Ovary (tissue), 9 donors: ENCODE data around the gene BMERB1. TPM values are rescaled to one million over a fixed set of nuclear protein-coding genes. Genes with fewer than 3 reads are reported as not detected.
A peak's percentile ranks its signal among the peaks of the same experiment; 100 is the strongest.

Experiments used
- DNase-seq, 5 donors: peaks; one replicate each; pipeline ENCODE4 v3.0.0-alpha.2; 2019 to 2020
- H3K27ac ChIP-seq, 2 donors: fragments of 200-600 bp; one replicate each; pipeline versions ENCODE4 v1.5.1 to v1.8.0; 2019 to 2022
- H3K27me3 ChIP-seq: fragments of 200-600 bp; one replicate; pipeline ENCODE4 v1.8.0; 2022
- H3K36me3 ChIP-seq: fragments of 200-600 bp; sonication (generic); one replicate; pipeline ENCODE4 v1.5.1; 2019
- H3K4me1 ChIP-seq: one replicate; pipeline ENCODE4 v1.8.1; 2013; ENCODE audit warnings: mild to moderate bottlenecking, moderate library complexity; ENCODE audit not compliant: insufficient read depth
- H3K4me3 ChIP-seq: fragments of 200-600 bp; sonication (generic); one replicate; pipeline ENCODE4 v1.5.1; 2017
- H3K9me3 ChIP-seq, 2 donors: fragments of 200-600 bp in 1 of 2; sonication (generic) in 1 of 2; one replicate each; pipeline versions ENCODE4 v1.5.1 to v1.8.1; 2013 to 2019; ENCODE audit warnings: mild to moderate bottlenecking in 1 of 2, moderate library complexity in 1 of 2
- EP300 ChIP-seq: sonication (generic); formaldehyde crosslinking; IDR thresholded peaks from one replicate; pipeline ENCODE4 v1.6.1; 2017; ENCODE audit warnings: antibody characterized with exemption
- POLR2A ChIP-seq: fragments of 450-650 bp; IDR thresholded peaks from one replicate; pipeline ENCODE4 v1.6.1; 2017; ENCODE audit warnings: antibody characterized with exemption, mild to moderate bottlenecking, moderate library complexity
- WGBS, 3 donors: extraction: QIAGEN DNeasy Blood & Tissue Kit in 1 of 3; methylation state at CpG; one replicate each; pipeline versions ENCODE4 v1.1.5 to v1.1.7; 2013 to 2017; 5-methylcytosine and 5-hydroxymethylcytosine counted together
- intact Hi-C, 4 donors: fragments of 100-400 bp; cut with DNase I; formaldehyde crosslinking; loops; one replicate each; pipeline versions ENCODE4 v1.11.0 to v1.15.1; 2022 to 2023
- polyA plus RNA-seq, 2 donors: library from polyadenylated mRNA; stranded (reverse); fragments of 200-250 nt in 1 of 2; fragments of 350-450 nt in 1 of 2; fragmentation: Illumina TruSeq in 1 of 2; extraction: RNeasy Lipid Tissue Mini Kit (QIAGEN cat#74804) in 1 of 2; gene quantifications; one replicate each; pipeline ENCODE4 v1.2.3, GENCODE V29; 2013 to 2014
- total RNA-seq, 7 donors: library from RNA; depleted of rRNA in 2 of 7; stranded (reverse); fragments of >200 nt in 2 of 7; fragmentation: NEBNext Ultra II Directional in 3 of 7; extraction: Animal tissue kit (Norgen Biotek cat#: 25700) in 3 of 7; gene quantifications; one replicate each; pipeline versions ENCODE4 v1.1.0 to v1.2.4, GENCODE V29; 2016 to 2023
- TF ChIP-seq, protein P1 (sequence below), 3 donors: fragments of 450-650 bp in 2 of 3; fragments of 200-600 bp in 1 of 3; IDR thresholded peaks; one replicate each; pipeline versions ENCODE4 v1.5.1 to v1.8.0; 2016 to 2022; ENCODE audit warnings: antibody characterized with exemption in 3 of 3, mild to moderate bottlenecking in 1 of 3
- donor health status: DM: no; HTN: no; CAD: no; lungs with moderate emphysema.
- donor health status: DM: no; HTN: no; CAD: no.
- donor health status: Bipolar disorder and iron deficiency.
- donor health status: DM: yes; HTN: yes; CAD: no.
- donor health status: DM: no; HTN: no; CAD: no.
- donor health status: DM: yes; HTN: yes; CAD: no.

The BMERB1 gene
- total and polyA plus RNA-seq, 9 donors = 22.6 to 77.5 (median 65.2) TPM

DNA sequence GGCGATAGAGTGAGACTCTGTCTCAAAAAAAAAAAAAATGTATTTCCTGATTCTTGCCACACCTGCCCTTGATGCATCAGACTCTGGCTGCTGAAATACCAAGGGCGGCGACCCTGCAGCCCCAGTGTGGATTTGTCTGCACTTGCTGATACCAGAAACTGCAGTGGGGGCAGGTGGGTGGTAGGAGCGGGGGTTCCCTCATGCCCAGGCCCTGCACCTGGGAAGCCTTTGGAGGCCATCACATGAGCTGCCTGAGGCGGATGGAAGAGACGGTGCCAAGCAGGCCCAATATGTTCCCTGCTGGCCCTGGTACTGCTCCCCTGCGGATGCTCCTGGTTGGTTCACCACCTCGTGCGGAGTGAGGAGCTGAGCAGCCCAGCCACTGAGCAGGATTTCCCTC lies 157.9 kb downstream of the BMERB1 start:
- H3K27ac ChIP-seq = no peak overlapping the region
- no peak for DNase-seq
- no peaks in the 10 kb centered on the region for H3K27me3 ChIP-seq
- no peaks in the 10 kb centered on the region for H3K9me3 ChIP-seq
- no peaks in the 10 kb centered on the region for H3K36me3 ChIP-seq
- 82 to 91% (median 86%) methylated on average over 9 of the region's 9 CpGs for WGBS, 3 donors
- intact Hi-C loops = no loop called here
- H3K4me1 ChIP-seq = no peaks in the 10 kb centered on the region
- TF ChIP-seq EP300 (no peak), POLR2A (no peak)
- TF ChIP-seq, protein P1, sequence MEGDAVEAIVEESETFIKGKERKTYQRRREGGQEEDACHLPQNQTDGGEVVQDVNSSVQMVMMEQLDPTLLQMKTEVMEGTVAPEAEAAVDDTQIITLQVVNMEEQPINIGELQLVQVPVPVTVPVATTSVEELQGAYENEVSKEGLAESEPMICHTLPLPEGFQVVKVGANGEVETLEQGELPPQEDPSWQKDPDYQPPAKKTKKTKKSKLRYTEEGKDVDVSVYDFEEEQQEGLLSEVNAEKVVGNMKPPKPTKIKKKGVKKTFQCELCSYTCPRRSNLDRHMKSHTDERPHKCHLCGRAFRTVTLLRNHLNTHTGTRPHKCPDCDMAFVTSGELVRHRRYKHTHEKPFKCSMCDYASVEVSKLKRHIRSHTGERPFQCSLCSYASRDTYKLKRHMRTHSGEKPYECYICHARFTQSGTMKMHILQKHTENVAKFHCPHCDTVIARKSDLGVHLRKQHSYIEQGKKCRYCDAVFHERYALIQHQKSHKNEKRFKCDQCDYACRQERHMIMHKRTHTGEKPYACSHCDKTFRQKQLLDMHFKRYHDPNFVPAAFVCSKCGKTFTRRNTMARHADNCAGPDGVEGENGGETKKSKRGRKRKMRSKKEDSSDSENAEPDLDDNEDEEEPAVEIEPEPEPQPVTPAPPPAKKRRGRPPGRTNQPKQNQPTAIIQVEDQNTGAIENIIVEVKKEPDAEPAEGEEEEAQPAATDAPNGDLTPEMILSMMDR (IDR thresholded peaks at IDR 0.05) = no peak
- H3K4me3 ChIP-seq = no peak overlapping the region

- Histone ChIP-seq H3K27me3 (no peaks in the 10 kb centered on the region), H3K4me3 (no peak overlapping the region), H3K9me3 (no peaks in the 10 kb centered on the region), H3K4me1 (no peaks in the 10 kb centered on the region), H3K36me3 (no peaks in the 10 kb centered on the region), H3K27ac (no peak overlapping the region)
- intact Hi-C loops = no loop called here
- TF ChIP-seq, protein P1 (IDR thresholded peaks at IDR 0.05) = no peak
- TF ChIP-seq EP300 (no peak), POLR2A (no peak)
- 91 to 96% (median 93%) methylated on average over 9 of the region's 9 CpGs for WGBS, 3 donors
- no peak for DNase-seq
Observed at GRCh38 chr16:15593235-15593634, 158.8 kb downstream of the BMERB1 start.

DNA sequence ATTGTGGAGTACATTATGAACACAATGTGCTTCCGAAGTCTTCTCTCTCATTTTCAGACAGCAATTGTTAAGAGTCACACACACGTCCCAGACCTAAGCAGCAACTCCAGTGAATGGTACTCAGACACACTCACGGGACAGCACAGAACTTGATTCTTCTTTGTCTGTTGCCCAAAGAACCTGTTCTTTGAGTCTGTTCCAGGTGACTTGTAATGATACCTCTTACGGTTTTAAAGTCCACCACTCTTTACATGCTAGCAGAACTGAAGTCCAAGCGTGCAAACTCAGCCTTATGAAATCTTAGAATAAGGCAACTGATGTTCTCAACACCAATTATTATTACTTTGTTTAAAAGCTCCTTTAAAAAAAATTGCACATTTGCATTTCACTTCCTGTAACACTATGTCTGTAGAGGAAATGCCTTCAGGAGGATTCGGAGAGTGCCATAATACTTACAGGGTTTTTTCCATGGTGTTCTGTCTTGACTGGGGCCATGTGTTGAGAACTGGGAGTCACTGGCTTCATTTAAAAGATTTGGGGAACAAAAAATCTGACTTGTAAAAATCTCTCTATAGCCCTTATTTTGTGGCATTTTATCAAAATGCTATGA lies 160.4 kb downstream of the BMERB1 start:
- no peaks in the 10 kb centered on the region for H3K27me3 ChIP-seq
- intact Hi-C loops = no loop called here
- 89 to 92% (median 91%) methylated on average over 6 of the region's 6 CpGs for WGBS, 3 donors
- H3K4me3 ChIP-seq = no peak overlapping the region
- H3K36me3 ChIP-seq = no peaks in the 10 kb centered on the region
- H3K4me1 ChIP-seq = no peaks in the 10 kb centered on the region
- no peak for DNase-seq
- no peak overlapping the region for H3K27ac ChIP-seq
- H3K9me3 ChIP-seq = no peaks in the 10 kb centered on the region
- TF ChIP-seq, protein P1 (IDR thresholded peaks at IDR 0.05) = no peak
- TF ChIP-seq EP300 (no peak), POLR2A (no peak)

DNA sequence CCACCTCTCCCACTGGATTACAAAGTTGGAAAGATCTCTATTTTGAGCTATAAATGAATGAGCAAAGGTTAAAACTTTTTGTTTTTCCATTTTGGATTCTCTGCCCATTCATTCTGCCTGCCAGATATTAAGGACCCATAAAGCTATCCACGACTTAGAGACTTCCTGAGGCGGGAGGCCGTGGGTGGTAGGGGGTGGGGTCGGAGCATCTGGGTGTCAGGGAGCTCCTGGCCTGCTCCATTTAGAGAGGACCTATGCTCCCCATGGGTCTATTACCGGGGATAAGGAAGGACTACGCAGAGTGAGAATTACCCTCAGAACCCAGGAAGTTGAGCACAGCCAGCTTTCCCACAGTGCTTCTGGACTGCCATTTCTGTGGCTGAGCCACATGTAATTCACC lies 162.7 kb downstream of the BMERB1 start:
- Histone ChIP-seq H3K9me3 (no peaks in the 10 kb centered on the region), H3K36me3 (no peaks in the 10 kb centered on the region), H3K27ac (no peak overlapping the region), H3K4me3 (no peak overlapping the region), H3K4me1 (no peaks in the 10 kb centered on the region), H3K27me3 (no peaks in the 10 kb centered on the region)
- 61 to 68% (median 63%) methylated on average over 6 of the region's 6 CpGs for WGBS, 3 donors
- peak in 1 of 5 donors; percentile 1 for DNase-seq
- TF ChIP-seq, protein P1 (IDR thresholded peaks at IDR 0.05) = no peak
- no peak for TF ChIP-seq EP300
- no peak for TF ChIP-seq POLR2A
- intact Hi-C loops = no loop called here
